ENCODE measurements around the gene IL18BP.

Gene IL18BP

GRCh38 chr11:72012897-72013721, 14.4 kb downstream of the IL18BP start:
- TF ChIP-seq CTCF (IDR thresholded peaks at IDR 0.05; ENCODE audit: borderline replicate concordance, control extremely low read depth, extremely low read depth, insufficient read depth, missing control alignments) = no peak
- in situ Hi-C loops (cut with MboI; ENCODE audit: low sequenced_read_pairs, unreplicated experiment) = no loop called here
- DNase-seq (ENCODE audit: low spot score) = no peak

GRCh38 chr11:72013765-72014711, 15.3 kb downstream of the IL18BP start:
- no peak for DNase-seq (ENCODE audit: low spot score)
- in situ Hi-C loops (cut with MboI; ENCODE audit: low sequenced_read_pairs, unreplicated experiment) = no loop called here
- TF ChIP-seq CTCF (IDR thresholded peaks at IDR 0.05; ENCODE audit: borderline replicate concordance, control extremely low read depth, extremely low read depth, insufficient read depth, missing control alignments) = no peak

GRCh38 chr11:72014761-72015320, 16.1 kb downstream of the IL18BP start:
- no peak for TF ChIP-seq CTCF (IDR thresholded peaks at IDR 0.05; ENCODE audit: borderline replicate concordance, control extremely low read depth, extremely low read depth, insufficient read depth, missing control alignments)
- peak; percentile 10 for DNase-seq (ENCODE audit: low spot score)
- in situ Hi-C loops (cut with MboI; ENCODE audit: low sequenced_read_pairs, unreplicated experiment) = no loop called here

GRCh38 chr11:72015511-72016061, 16.9 kb downstream of the IL18BP start:
- DNase-seq (ENCODE audit: low spot score) = peak; percentile 41
- TF ChIP-seq CTCF (IDR thresholded peaks at IDR 0.05; ENCODE audit: borderline replicate concordance, control extremely low read depth, extremely low read depth, insufficient read depth, missing control alignments) = peak; percentile 66
- in situ Hi-C loops (cut with MboI; ENCODE audit: low sequenced_read_pairs, unreplicated experiment) = no loop called here

- no peak for TF ChIP-seq CTCF (IDR thresholded peaks at IDR 0.05; ENCODE audit: borderline replicate concordance, control extremely low read depth, extremely low read depth, insufficient read depth, missing control alignments)
- in situ Hi-C loops (cut with MboI; ENCODE audit: low sequenced_read_pairs, unreplicated experiment) = no loop called here
- no peak for DNase-seq (ENCODE audit: low spot score)
Observed at GRCh38 chr11:72018171-72018570, 19.5 kb downstream of the IL18BP start.

GRCh38 chr11:72023335-72023734, 24.6 kb downstream of the IL18BP start:
- in situ Hi-C loops (cut with MboI; ENCODE audit: low sequenced_read_pairs, unreplicated experiment) = loop anchor here (5.0 kb wide), 1 partner anchor 69 kb away; no protein-coding TSS in a partner anchor
- no peak for TF ChIP-seq CTCF (IDR thresholded peaks at IDR 0.05; ENCODE audit: borderline replicate concordance, control extremely low read depth, extremely low read depth, insufficient read depth, missing control alignments)

More at GRCh38 chr11:72023335-72023734, 24.6 kb downstream of the IL18BP start:
- DNase-seq (ENCODE audit: low spot score) = no peak

All from GM13976 (cell line).